ENCODE results near the gene HLA-DMA. TPM values are rescaled to one million over a fixed set of nuclear protein-coding genes. Genes with fewer than 3 reads are reported as not detected.

The HLA-DMA gene
- total RNA-seq: 10 to 100 TPM; 54.0 to 54.3 TPM

GRCh38 chr6:32952817-32953739 is at the start of gene HLA-DMA:
HLA-DMA (minus strand) TSS chr6:32953097; CDS start chr6:32953036, 61 bp downstream.
- Mint-ChIP-seq H3K36me3 (ENCODE audit: low read depth) (peaks cover 8% of the 10 kb centered on the region), H3K4me3 (peak within 1 kb of the TSS; percentile 81), H3K9me3 (no peaks in the 10 kb centered on the region), H3K4me1 (peaks cover 56% of the 10 kb centered on the region), H3K27me3 (no peaks in the 10 kb centered on the region), H3K27ac (peak within 1 kb of the TSS; percentile 67)
- peak; percentile 83 for DNase-seq
- CTCF ChIA-PET: interaction anchor here (0.6 to 13.5 kb wide), 30 partner anchors 10 to 757 kb away, joined by 3 to 259 read pairs (median 7); partner anchors contain the start of genes BRD2, CUTA, HLA-DMB and HLA-DPB1
- POLR2A ChIA-PET: interaction anchor here (0.9 to 13.5 kb wide), 12 partner anchors 11 to 114 kb away, joined by 3 to 538 read pairs (median 14); partner anchors contain the start of genes BRD2, HLA-DMB, PSMB9 and TAP1

DNA sequence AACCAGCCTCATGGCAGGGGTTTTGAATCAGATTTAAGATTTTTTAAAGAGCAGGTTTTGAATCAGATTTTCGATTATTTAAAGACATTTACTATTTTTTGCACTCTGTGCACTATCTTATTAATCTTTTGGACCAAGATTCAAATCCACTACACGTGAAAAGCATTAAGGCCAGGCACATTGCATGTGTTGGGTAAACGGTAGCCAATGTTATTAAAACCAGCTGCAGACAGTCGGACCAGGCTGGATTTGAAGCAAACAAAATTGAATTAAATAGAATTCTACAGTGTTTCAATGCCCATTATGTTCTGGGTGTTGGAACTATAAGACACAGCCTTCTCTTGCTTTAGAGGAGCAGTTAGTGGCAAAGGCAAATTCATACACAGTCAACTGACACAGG is 48.8 kb upstream of the HLA-DMA start:
- Mint-ChIP-seq H3K36me3 (ENCODE audit: low read depth) (no peaks in the 10 kb centered on the region), H3K9me3 (no peaks in the 10 kb centered on the region), H3K4me3 (no peak overlapping the region), H3K27ac (no peak overlapping the region), H3K27me3 (peaks cover 36% of the 10 kb centered on the region), H3K4me1 (peaks cover 7% of the 10 kb centered on the region)
- DNase-seq: no peak
- POLR2A ChIA-PET: no interaction called here
- CTCF ChIA-PET: interaction anchor here (1.1 to 1.5 kb wide), 2 partner anchors 12 to 13 kb away, joined by 3 to 4 read pairs; no protein-coding TSS in a partner anchor

DNA sequence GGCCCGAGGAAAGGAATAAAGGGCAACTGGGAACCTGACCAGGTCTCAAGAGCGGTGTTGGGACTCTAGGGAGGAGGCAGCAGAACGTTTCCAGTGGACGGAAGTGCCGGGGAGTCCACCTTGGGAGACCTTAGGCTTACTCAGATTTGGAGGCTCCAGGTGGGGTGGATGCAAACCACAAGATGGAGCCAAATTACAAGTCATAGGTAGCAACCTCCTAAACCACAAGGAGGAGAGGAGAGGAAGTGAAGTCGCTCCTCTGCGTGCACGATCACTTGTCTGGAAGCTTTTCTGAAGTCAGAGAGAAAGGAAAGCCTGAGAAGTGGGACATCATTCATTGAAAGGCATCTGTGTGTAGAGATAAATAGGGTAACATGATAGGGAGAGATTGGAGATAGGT is 47.2 kb upstream of the HLA-DMA start:
- Mint-ChIP-seq H3K4me1 (peaks cover 7% of the 10 kb centered on the region), H3K27ac (no peak overlapping the region), H3K9me3 (no peaks in the 10 kb centered on the region), H3K4me3 (no peak overlapping the region), H3K36me3 (ENCODE audit: low read depth) (no peaks in the 10 kb centered on the region), H3K27me3 (peaks cover 46% of the 10 kb centered on the region)
- POLR2A ChIA-PET: no interaction called here
- CTCF ChIA-PET: interaction anchor here (0.7 to 1.5 kb wide), 5 partner anchors 10 to 249 kb away, joined by 3 to 6 read pairs (median 4); no protein-coding TSS in a partner anchor
- peak; percentile 42 for DNase-seq

DNA sequence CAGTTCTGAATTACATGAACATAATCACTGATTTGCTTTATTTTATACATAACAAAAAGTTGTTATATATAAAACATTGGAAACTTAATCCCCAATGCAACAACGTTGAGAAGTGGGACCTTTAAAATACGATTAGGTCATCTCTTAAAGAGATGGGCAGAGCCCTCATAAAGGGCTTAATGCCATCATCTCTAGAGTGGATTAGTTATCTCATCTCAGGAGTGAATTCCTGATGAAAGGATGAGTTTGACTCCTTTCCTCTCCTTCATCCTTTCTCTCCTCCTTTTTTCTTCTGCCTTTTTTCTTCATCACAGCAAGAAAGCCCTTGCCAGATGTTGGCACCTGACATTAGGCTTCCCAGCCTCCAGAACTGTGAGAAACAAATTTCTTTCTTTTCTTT is 42.6 kb upstream of the HLA-DMA start:
- Mint-ChIP-seq H3K27ac (no peak overlapping the region), H3K4me3 (no peak overlapping the region), H3K27me3 (peaks cover 50% of the 10 kb centered on the region), H3K36me3 (ENCODE audit: low read depth) (no peaks in the 10 kb centered on the region), H3K4me1 (peaks cover 7% of the 10 kb centered on the region), H3K9me3 (no peaks in the 10 kb centered on the region)
- POLR2A ChIA-PET: interaction anchor here (1.0 kb wide), 1 partner anchor 11 kb away, joined by 3 read pairs; no protein-coding TSS in a partner anchor
- CTCF ChIA-PET: interaction anchor here (0.8 kb wide), 1 partner anchor 86 kb away, joined by 4 read pairs; no protein-coding TSS in a partner anchor
- DNase-seq: no peak

- DNase-seq: no peak
- peaks cover 6% of the 10 kb centered on the region for H3K4me1 Mint-ChIP-seq
- no peak overlapping the region for H3K27ac Mint-ChIP-seq
- POLR2A ChIA-PET: no interaction called here
- CTCF ChIA-PET: interaction anchor here (1.3 to 1.5 kb wide), 2 partner anchors 9 to 255 kb away, joined by 6 to 8 read pairs; no protein-coding TSS in a partner anchor
- no peaks in the 10 kb centered on the region for H3K9me3 Mint-ChIP-seq
- peaks cover 43% of the 10 kb centered on the region for H3K27me3 Mint-ChIP-seq
- H3K4me3 Mint-ChIP-seq: no peak overlapping the region
- H3K36me3 Mint-ChIP-seq (ENCODE audit: low read depth): no peaks in the 10 kb centered on the region
These were observed 40.6 kb upstream of the HLA-DMA start for GRCh38 chr6:32993363-32993973.

- Mint-ChIP-seq H3K36me3 (ENCODE audit: low read depth) (no peaks in the 10 kb centered on the region), H3K4me3 (no peak overlapping the region), H3K27me3 (peaks cover 37% of the 10 kb centered on the region), H3K9me3 (no peaks in the 10 kb centered on the region), H3K27ac (no peak overlapping the region), H3K4me1 (peaks cover 14% of the 10 kb centered on the region)
- ChIA-PET CTCF (interaction anchor here (0.7 kb wide), 1 partner anchor 97 kb away, joined by 3 read pairs; no protein-coding TSS in a partner anchor), POLR2A (interaction anchor here (0.9 to 1.0 kb wide), 2 partner anchors 21 to 59 kb away, joined by 3 to 4 read pairs; no protein-coding TSS in a partner anchor)
- DNase-seq: no peak
These were observed 39.1 kb upstream of the HLA-DMA start for GRCh38 chr6:32991972-32992371.

- no peaks in the 10 kb centered on the region for H3K36me3 Mint-ChIP-seq (ENCODE audit: low read depth)
- no peak for DNase-seq
- ChIA-PET POLR2A (interaction anchor here (0.9 to 12.4 kb wide), 4 partner anchors 12 to 95 kb away, joined by 3 to 315 read pairs (median 4); partner anchors contain the start of genes BRD2 and HLA-DMB), CTCF (interaction anchor here (1.0 to 1.5 kb wide), 5 partner anchors 22 to 151 kb away, joined by 3 to 5 read pairs (median 4); partner anchors contain the start of gene TAP2)
- H3K27ac Mint-ChIP-seq: no peak overlapping the region
- H3K27me3 Mint-ChIP-seq: peaks cover 25% of the 10 kb centered on the region
- peaks cover 20% of the 10 kb centered on the region for H3K4me1 Mint-ChIP-seq
- no peaks in the 10 kb centered on the region for H3K9me3 Mint-ChIP-seq
- H3K4me3 Mint-ChIP-seq: no peak overlapping the region
These were observed 36.5 kb upstream of the HLA-DMA start for GRCh38 chr6:32989368-32989767.

DNA sequence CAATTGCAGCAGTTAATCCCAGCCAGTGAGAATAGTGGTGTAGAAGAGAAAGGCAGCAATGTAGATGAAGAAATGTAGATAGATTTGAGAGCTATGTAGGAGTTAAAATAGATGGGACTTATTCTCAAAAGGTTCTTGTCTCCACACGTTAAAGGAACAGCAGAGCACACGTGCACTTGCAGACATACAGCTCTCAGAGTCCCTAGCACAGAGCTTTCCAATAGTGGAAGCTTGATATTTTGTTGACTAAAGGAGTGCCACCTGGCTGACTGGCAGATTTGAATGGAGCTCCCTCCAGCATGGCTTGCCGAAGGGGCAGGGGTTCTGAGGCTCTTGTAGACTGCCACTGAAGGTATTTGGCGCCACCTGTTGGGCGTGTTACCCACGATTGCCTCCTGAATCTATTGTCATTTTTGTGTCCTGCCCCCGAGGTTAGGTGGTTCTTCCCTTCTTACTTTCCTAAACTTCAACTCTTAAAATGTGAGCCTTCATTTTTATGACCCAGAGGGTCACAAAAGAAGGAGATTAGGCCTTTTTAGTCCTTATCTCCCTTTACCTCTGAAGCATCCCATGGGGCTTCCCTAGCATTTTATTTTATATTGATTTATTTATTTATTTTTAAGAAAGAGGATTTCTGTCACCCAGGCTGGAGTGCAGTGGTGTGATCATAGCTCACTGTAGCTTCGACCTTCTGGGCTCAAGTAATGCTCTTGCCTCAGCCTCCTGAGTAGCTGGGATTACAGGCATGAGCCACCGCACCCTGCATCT is 31.9 kb upstream of the HLA-DMA start:
- POLR2A ChIA-PET: interaction anchor here (0.8 to 12.4 kb wide), 13 partner anchors 11 to 146 kb away, joined by 3 to 315 read pairs (median 5); partner anchors contain the start of genes BRD2, HLA-DMA, PSMB9 and TAP1
- Mint-ChIP-seq H3K9me3 (no peaks in the 10 kb centered on the region), H3K27ac (peak overlapping the region; percentile 37), H3K36me3 (ENCODE audit: low read depth) (peaks cover 31% of the 10 kb centered on the region), H3K27me3 (peaks cover under 1% of the 10 kb centered on the region), H3K4me1 (peaks cover 42% of the 10 kb centered on the region), H3K4me3 (no peak overlapping the region)
- CTCF ChIA-PET: interaction anchor here (0.6 to 4.8 kb wide), 60 partner anchors 8 to 264 kb away, joined by 3 to 140 read pairs (median 6); partner anchors contain the start of genes BRD2, HLA-DMA, HLA-DMB and HLA-DPA1
- peak; percentile 91 for DNase-seq

DNA sequence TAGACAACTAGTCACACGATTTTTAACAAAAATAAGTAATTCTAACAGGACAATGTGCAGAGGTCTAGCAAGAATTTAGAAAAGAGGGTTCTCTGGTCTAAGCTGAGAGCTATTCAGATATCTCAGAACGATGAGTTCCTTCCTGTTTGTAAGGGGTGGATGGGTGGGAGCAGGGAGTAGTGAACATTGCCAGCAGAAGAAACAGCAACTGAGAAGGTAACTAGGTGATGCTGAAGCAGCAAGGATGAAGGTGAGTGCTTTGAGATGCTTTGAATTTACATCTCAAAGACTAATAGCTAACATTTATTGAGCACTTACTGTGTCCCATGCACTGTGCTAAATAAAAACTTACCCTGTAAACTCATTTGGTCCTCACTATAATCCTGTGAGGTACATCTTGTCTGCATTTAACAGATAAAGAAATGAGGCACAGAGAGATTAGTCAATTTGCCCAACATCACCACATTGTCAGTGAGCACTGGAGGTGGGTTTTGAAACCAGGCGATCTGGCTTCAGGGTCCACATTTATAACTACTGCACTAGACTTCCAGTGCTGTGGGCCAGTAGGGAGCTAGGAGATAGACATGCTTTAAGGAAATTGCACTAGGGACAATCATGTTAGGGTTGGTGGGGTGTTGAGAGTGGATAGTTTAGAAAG is 31.2 kb upstream of the HLA-DMA start:
- Mint-ChIP-seq H3K36me3 (ENCODE audit: low read depth) (peaks cover 38% of the 10 kb centered on the region), H3K27ac (peak overlapping the region; percentile 37), H3K4me1 (peaks cover 42% of the 10 kb centered on the region), H3K9me3 (no peaks in the 10 kb centered on the region), H3K27me3 (no peaks in the 10 kb centered on the region), H3K4me3 (no peak overlapping the region)
- ChIA-PET CTCF (interaction anchor here (0.6 to 4.8 kb wide), 58 partner anchors 8 to 265 kb away, joined by 3 to 140 read pairs (median 6); partner anchors contain the start of genes BRD2, HLA-DMA, HLA-DMB and HLA-DPA1), POLR2A (interaction anchor here (0.8 to 12.4 kb wide), 14 partner anchors 11 to 145 kb away, joined by 3 to 315 read pairs (median 4); partner anchors contain the start of genes BRD2, HLA-DMA, PSMB8 and PSMB9)
- DNase-seq: no peak

DNA sequence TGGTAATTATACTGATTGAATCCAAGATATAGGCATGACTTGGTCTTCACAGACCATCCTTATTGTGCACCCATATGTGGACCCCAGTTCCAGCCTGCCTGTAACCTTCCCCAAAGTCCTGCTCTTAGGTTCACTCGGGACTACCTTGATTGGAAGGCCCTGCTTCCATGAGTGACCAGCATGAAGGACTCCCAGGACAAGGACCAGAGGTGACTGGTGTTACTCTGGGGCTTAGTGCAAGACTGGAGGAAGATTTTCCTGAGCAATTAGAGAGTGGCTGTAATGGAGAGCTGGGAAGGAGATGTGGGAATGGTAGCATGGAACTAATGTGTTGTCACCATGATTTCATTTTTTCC is 30.6 kb upstream of the HLA-DMA start:
- peaks cover 45% of the 10 kb centered on the region for H3K36me3 Mint-ChIP-seq (ENCODE audit: low read depth)
- peaks cover 49% of the 10 kb centered on the region for H3K4me1 Mint-ChIP-seq
- no peak overlapping the region for H3K4me3 Mint-ChIP-seq
- peak overlapping the region; percentile 37 for H3K27ac Mint-ChIP-seq
- ChIA-PET POLR2A (interaction anchor here (1.0 to 12.4 kb wide), 6 partner anchors 12 to 145 kb away, joined by 4 to 315 read pairs (median 14); partner anchors contain the start of genes BRD2, HLA-DMA, PSMB8 and TAP2), CTCF (interaction anchor here (0.9 to 4.8 kb wide), 20 partner anchors 10 to 198 kb away, joined by 3 to 140 read pairs (median 12); partner anchors contain the start of genes BRD2, HLA-DMA, HLA-DMB and TAP2)
- no peak for DNase-seq
- H3K27me3 Mint-ChIP-seq: no peaks in the 10 kb centered on the region
- H3K9me3 Mint-ChIP-seq: no peaks in the 10 kb centered on the region

Data from activated CD4-positive, alpha-beta memory T cell treated with anti-CD3 and anti-CD28 coated beads, Interleukin-2, amount 10 ng/mL, durations not matched to agents 7 days and 5 days (primary cell).